ENCODE data around the gene SMC6.

Gene SMC6

GRCh38 chr2:17646838-17647701 is 106.5 kb downstream of the SMC6 start:
- no peak for DNase-seq

GRCh38 chr2:17646081-17646554 is 107.5 kb downstream of the SMC6 start:
- peak; percentile 52 for DNase-seq

GRCh38 chr2:17644997-17645720 is 108.5 kb downstream of the SMC6 start:
- no peak for DNase-seq

- no peak for DNase-seq
These were observed 110.5 kb downstream of the SMC6 start for GRCh38 chr2:17643031-17643615.

- no peak for DNase-seq
These were observed 113.2 kb downstream of the SMC6 start for GRCh38 chr2:17640406-17640805.

- no peak for DNase-seq
These were observed 115.3 kb downstream of the SMC6 start for GRCh38 chr2:17638196-17638743.

GRCh38 chr2:17637131-17637906 is 116.3 kb downstream of the SMC6 start:
- DNase-seq = no peak

GRCh38 chr2:17636257-17636656 is 117.4 kb downstream of the SMC6 start:
- DNase-seq = no peak

- no peak for DNase-seq
These were observed 118.6 kb downstream of the SMC6 start for GRCh38 chr2:17634997-17635396.

- DNase-seq = no peak
These were observed 123.5 kb downstream of the SMC6 start for GRCh38 chr2:17630089-17630488.

GRCh38 chr2:17628349-17629261 is 125.0 kb downstream of the SMC6 start:
- no peak for DNase-seq

- no peak for DNase-seq
These were observed 126.2 kb downstream of the SMC6 start for GRCh38 chr2:17627434-17627833.

GRCh38 chr2:17626986-17627385 is 126.6 kb downstream of the SMC6 start:
- DNase-seq = no peak

GRCh38 chr2:17625446-17625845 is 128.2 kb downstream of the SMC6 start:
- no peak for DNase-seq

- DNase-seq = no peak
These were observed 131.8 kb downstream of the SMC6 start for GRCh38 chr2:17621781-17622180.

- DNase-seq = no peak
These were observed 132.8 kb downstream of the SMC6 start for GRCh38 chr2:17620841-17621240.

GRCh38 chr2:17620280-17620679 is 133.3 kb downstream of the SMC6 start:
- no peak for DNase-seq

GRCh38 chr2:17617955-17618354 is 135.7 kb downstream of the SMC6 start:
- DNase-seq = no peak

GRCh38 chr2:17617516-17617915 is 136.1 kb downstream of the SMC6 start:
- DNase-seq = no peak

GRCh38 chr2:17616405-17616804 is 137.2 kb downstream of the SMC6 start:
- no peak for DNase-seq

- DNase-seq = no peak
These were observed 137.8 kb downstream of the SMC6 start for GRCh38 chr2:17615728-17616351.
